CD4-positive, alpha-beta T cell treated with Interleukin-6 at 100 ng/mL for 8 hours (primary cell): ENCODE data around the gene PIGL.

Experiments
- DNase-seq: peaks from one replicate; pipeline ENCODE4 v3.0.0-alpha.2; 2020; ENCODE audit warnings: mixed read lengths, low spot score

The PIGL gene

GRCh38 chr17:16353317-16354174 lies 136.5 kb downstream of the PIGL start, which contains the start of gene CENPV:
Gene CENPV (minus strand): TSS chr17:16353469. CDS start chr17:16353436, 33 bp downstream.
- peak; percentile 58 for DNase-seq

- no peak for DNase-seq
Measured at GRCh38 chr17:16354585-16354984, 137.6 kb downstream of the PIGL start.

GRCh38 chr17:16358394-16358793 lies 141.4 kb downstream of the PIGL start:
- DNase-seq: no peak

GRCh38 chr17:16361874-16362273 lies 144.9 kb downstream of the PIGL start:
- DNase-seq: no peak

- peak; percentile 73 for DNase-seq
Measured at GRCh38 chr17:16363749-16364536, 146.9 kb downstream of the PIGL start.

GRCh38 chr17:16364625-16365024 lies 147.6 kb downstream of the PIGL start:
- DNase-seq: no peak

GRCh38 chr17:16371742-16372141 lies 154.7 kb downstream of the PIGL start:
- DNase-seq: no peak

GRCh38 chr17:16374146-16374938 lies 157.3 kb downstream of the PIGL start:
- DNase-seq: no peak
